Esophagus squamous epithelium (tissue), 5 donors: ENCODE data around the gene UBA7. TPM values are rescaled to one million over a fixed set of nuclear protein-coding genes. Genes with fewer than 3 reads are reported as not detected.
"Not testable (repeated sequence)": the region's sequence is repeated elsewhere in the genome, so short reads cannot be mapped to it uniquely, and the experiment has no call there.

Source experiments
- DNase-seq: peaks from one replicate; lab custom pipeline; 2025; lab: John Stamatoyannopoulos, UW
- H3K27ac ChIP-seq, 4 donors: fragments of 200-600 bp; sonication (generic); one replicate each; pipeline ENCODE4 v1.5.1; 2016 to 2019; ENCODE audit warnings: mild to moderate bottlenecking in 1 of 4
- H3K27me3 ChIP-seq, 4 donors: fragments of 200-600 bp; sonication (generic); 1 replicate in 3 of 4; 2 replicates in 1 of 4; pipeline versions ENCODE4 v1.5.1 to v1.6.0; 2017 to 2021; ENCODE audit warnings: antibody characterized with exemption in 1 of 4
- H3K36me3 ChIP-seq, 3 donors: fragments of 200-600 bp; sonication (generic); one replicate each; pipeline ENCODE4 v1.5.1; 2016 to 2019
- H3K4me1 ChIP-seq, 3 donors: fragments of 200-600 bp; sonication (generic); one replicate each; pipeline ENCODE4 v1.5.1; 2017 to 2019
- H3K4me3 ChIP-seq, 4 donors: fragments of 200-600 bp; sonication (generic); 1 replicate in 3 of 4; 2 replicates in 1 of 4; pipeline ENCODE4 v1.5.1; 2016 to 2019; ENCODE audit warnings: mild to moderate bottlenecking in 2 of 4, moderate library complexity in 1 of 4
- H3K9me3 ChIP-seq, 3 donors: fragments of 200-600 bp; sonication (generic); one replicate each; pipeline ENCODE4 v1.5.1; 2016 to 2019
- POLR2A ChIP-seq, 4 donors: fragments of 450-650 bp; IDR thresholded peaks; one replicate each; pipeline ENCODE4 v1.6.1; 2017; ENCODE audit warnings: antibody characterized with exemption in 4 of 4, mild to moderate bottlenecking in 4 of 4, moderate library complexity in 3 of 4
- WGBS, 2 donors: methylation state at CpG; one replicate each; pipeline ENCODE4 v1.1.5; 2018; 5-methylcytosine and 5-hydroxymethylcytosine counted together
- intact Hi-C: fragments of 100-400 bp; cut with DNase I; formaldehyde crosslinking; loops from one replicate; pipeline ENCODE4 v1.15.0; 2022
- total RNA-seq, 4 donors: library from RNA; depleted of rRNA; stranded (reverse); fragments of >200 nt; gene quantifications; one replicate each; pipeline ENCODE4 v1.1.0, GENCODE V29; 2016
- TF ChIP-seq, protein P1 (sequence below), 6 experiments: fragments of 450-650 bp in 4 of 6; fragments of 200-600 bp in 2 of 6; sonication (generic) in 2 of 6; IDR thresholded peaks; one replicate each; pipeline ENCODE4 v1.5.1; 2016 to 2019; ENCODE audit warnings: antibody characterized with exemption in 6 of 6, mild to moderate bottlenecking in 4 of 6, moderate library complexity in 4 of 6
- donor health status: DM: yes; HTN: yes; CAD: no.

Gene UBA7
- total RNA-seq, 4 donors from 2014 or later = 8.1 to 43.3 (median 33.8) TPM

DNA sequence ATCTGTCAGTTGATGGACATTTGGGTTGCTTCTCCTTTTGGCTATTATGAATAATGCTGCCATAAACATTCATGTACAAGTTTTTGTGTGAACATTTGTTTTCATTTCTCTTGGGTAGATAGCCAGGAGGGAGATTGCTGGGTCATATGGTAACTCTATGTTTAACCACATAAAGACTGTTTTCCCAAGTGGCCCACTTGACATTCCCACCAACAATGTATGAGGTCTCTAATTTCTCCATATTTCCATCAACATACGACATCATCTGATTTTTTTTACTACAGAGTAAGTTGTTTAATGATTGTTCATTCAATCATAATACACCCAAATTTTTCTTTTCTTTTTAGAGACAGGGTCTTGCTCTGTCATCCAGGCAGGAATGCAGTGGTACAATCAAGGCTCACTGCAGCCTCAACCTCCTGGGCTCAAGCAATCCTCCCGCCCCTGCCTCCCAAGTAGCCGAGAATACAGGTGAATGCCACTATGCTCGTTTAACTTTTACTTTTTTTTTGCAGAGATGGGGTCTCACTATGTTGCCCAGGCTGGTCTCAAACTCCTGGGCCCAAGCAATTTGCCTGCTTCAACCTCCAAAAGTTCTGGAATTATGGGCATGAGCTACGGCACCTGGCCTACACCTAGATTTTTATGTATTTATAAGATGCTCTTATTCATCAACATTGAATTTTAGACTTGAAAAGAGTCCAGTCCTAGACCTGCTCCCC, 34.2 kb downstream of the UBA7 start:
- DNase-seq = no peak
- Histone ChIP-seq H3K4me1 (peaks cover 5 to 62% (median 22%) of the 10 kb centered on the region in 3 donors), H3K27me3 (no peaks in the 10 kb centered on the region), H3K4me3 (no peak overlapping the region), H3K27ac (no peak overlapping the region), H3K36me3 (peaks cover 0 to 83% (median 5%) of the 10 kb centered on the region in 3 donors), H3K9me3 (no peaks in the 10 kb centered on the region)
- TF ChIP-seq, protein P1, sequence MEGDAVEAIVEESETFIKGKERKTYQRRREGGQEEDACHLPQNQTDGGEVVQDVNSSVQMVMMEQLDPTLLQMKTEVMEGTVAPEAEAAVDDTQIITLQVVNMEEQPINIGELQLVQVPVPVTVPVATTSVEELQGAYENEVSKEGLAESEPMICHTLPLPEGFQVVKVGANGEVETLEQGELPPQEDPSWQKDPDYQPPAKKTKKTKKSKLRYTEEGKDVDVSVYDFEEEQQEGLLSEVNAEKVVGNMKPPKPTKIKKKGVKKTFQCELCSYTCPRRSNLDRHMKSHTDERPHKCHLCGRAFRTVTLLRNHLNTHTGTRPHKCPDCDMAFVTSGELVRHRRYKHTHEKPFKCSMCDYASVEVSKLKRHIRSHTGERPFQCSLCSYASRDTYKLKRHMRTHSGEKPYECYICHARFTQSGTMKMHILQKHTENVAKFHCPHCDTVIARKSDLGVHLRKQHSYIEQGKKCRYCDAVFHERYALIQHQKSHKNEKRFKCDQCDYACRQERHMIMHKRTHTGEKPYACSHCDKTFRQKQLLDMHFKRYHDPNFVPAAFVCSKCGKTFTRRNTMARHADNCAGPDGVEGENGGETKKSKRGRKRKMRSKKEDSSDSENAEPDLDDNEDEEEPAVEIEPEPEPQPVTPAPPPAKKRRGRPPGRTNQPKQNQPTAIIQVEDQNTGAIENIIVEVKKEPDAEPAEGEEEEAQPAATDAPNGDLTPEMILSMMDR (IDR thresholded peaks at IDR 0.05) = no peak
- no peak for TF ChIP-seq POLR2A (IDR thresholded peaks at IDR 0.05)
- 90 to 91% methylated on average over 5 of the region's 5 CpGs for WGBS, 2 donors
- intact Hi-C loops = no loop called here

DNA sequence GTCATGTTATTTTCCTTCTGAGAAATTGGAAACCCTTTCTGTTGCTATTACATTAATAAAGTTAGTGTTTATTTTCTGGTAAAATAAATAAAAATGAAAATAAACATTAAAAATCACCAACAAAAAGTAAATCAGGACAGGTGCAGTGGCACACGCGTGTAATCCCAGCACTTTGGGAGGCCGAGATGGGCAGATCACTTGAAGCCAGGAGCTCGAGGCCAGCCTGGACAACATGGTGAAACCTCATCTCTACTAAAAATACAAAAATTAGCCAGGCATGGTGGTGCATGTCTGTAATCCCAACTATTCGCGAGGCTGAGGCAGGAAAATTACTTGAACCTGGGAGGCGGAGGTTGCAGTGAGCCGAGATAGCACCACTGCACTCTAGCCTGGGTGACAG, 37.7 kb downstream of the UBA7 start:
- DNase-seq, H3K4me3 ChIP-seq, H3K9me3 ChIP-seq, H3K27me3 ChIP-seq, H3K27ac ChIP-seq, intact Hi-C loops: not testable (repeated sequence)
- Histone ChIP-seq H3K36me3 (peaks cover 0 to 54% (median 0%) of the 10 kb centered on the region in 3 donors), H3K4me1 (peaks cover 0 to 28% (median 10%) of the 10 kb centered on the region in 3 donors)
- 86 to 94% methylated on average over 7 to 8 of the region's 8 CpGs for WGBS, 2 donors

DNA sequence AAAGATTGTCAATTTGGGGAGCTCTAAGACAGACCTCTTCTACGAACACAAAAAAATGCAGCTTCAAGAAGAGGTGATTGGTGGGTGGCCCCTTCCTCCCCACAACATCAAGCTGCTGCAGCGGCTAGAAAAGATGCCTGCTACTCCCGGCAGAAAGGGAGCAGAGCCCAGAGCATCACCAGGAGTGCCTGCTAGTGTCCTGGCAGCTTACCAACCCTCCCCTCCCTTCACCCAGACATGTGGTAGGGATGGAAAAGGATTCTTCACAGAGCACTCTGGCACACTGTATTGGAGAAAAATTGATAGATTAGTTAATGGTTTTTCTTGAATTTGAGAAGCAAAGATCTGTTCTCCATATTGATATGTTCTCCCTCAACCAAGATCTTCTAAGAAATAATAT, 38.2 kb downstream of the UBA7 start:
- peaks cover 0 to 49% (median 0%) of the 10 kb centered on the region in 3 donors for H3K36me3 ChIP-seq
- no peak for TF ChIP-seq POLR2A (IDR thresholded peaks at IDR 0.05)
- TF ChIP-seq, protein P1 (IDR thresholded peaks at IDR 0.05) = no peak
- intact Hi-C loops = no loop called here
- H3K4me1 ChIP-seq = peaks cover 0 to 25% (median 4%) of the 10 kb centered on the region in 3 donors
- DNase-seq = no peak
- no peak overlapping the region for H3K4me3 ChIP-seq
- no peaks in the 10 kb centered on the region for H3K9me3 ChIP-seq
- H3K27ac ChIP-seq = no peak overlapping the region
- no peaks in the 10 kb centered on the region for H3K27me3 ChIP-seq
- WGBS, 2 donors = 37 to 49% methylated on average over 3 of the region's 3 CpGs

DNA sequence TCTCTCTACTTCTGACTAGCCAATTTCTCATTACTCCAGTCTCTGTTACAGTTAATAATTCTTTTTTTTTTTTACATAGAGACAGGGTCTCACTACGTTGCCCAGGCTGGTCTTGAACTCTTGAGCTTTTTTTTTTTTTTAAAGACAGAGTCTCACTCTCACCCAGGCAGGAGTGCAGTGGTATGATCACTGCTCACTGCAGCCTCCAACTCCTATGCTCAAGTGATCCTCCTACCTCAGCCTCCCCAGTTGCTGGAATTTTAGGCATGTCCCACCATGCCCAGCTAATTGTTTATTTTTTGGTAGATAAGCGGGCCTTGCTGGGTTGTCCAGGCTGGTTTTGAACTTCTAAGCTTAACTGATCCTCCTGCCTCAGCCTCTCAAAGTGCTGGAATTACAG, 41.0 kb downstream of the UBA7 start:
- peaks cover 0 to 46% (median 0%) of the 10 kb centered on the region in 3 donors for H3K36me3 ChIP-seq
- DNase-seq = no peak
- no peak overlapping the region for H3K27ac ChIP-seq
- WGBS, 2 donors = 86 to 94% methylated on average over 2 of the region's 2 CpGs
- H3K4me1 ChIP-seq = peaks cover 0 to 16% (median 0%) of the 10 kb centered on the region in 3 donors
- TF ChIP-seq, protein P1 (IDR thresholded peaks at IDR 0.05) = no peak
- intact Hi-C loops = no loop called here
- no peaks in the 10 kb centered on the region for H3K9me3 ChIP-seq
- no peaks in the 10 kb centered on the region for H3K27me3 ChIP-seq
- H3K4me3 ChIP-seq = no peak overlapping the region

DNA sequence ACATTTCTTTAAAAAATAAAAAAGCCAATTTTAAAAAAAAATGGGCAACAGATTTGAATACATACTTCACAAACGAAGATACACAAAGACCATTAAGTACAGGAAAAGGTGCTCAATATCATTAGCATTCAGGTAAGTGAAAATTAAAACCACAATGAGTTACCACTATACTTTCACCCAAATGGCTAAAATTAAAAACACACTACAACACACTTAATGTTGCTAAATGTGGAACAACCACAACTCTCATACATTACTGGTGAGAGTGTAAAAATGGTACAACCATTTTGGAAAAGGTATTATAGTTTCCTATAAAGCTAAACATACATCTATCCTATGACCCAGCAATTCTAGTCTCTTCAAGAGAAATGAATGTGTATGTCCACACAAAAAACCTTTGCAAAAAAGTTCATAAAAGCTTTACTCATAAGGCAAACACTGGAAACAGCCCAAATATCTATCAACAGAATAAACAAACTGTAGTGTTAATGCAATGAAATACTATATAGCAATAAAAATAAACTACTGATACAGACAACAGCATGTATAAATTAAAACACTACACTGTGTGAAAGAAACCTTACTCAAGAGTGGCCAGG, 42.3 kb downstream of the UBA7 start:
- no peak overlapping the region for H3K27ac ChIP-seq
- no peak for TF ChIP-seq POLR2A (IDR thresholded peaks at IDR 0.05)
- TF ChIP-seq, protein P1 (IDR thresholded peaks at IDR 0.05) = no peak
- H3K9me3 ChIP-seq = no peaks in the 10 kb centered on the region
- H3K4me3 ChIP-seq = no peak overlapping the region
- peaks cover 0 to 16% (median 0%) of the 10 kb centered on the region in 3 donors for H3K4me1 ChIP-seq
- intact Hi-C loops = no loop called here
- peaks cover 0 to 33% (median 0%) of the 10 kb centered on the region in 3 donors for H3K36me3 ChIP-seq
- H3K27me3 ChIP-seq = no peaks in the 10 kb centered on the region
- DNase-seq = no peak
- 70 to 75% methylated on average over 1 of the region's 1 CpG for WGBS, 2 donors
